HG03354 (cell line): ENCODE measurements around the gene UPF1.

Experiments used
- ATAC-seq: cut with Tn5 transposase; IDR thresholded peaks from one replicate; pipeline ENCODE4 v1.9.1; 2021; ENCODE audit warnings: mild to moderate bottlenecking; ENCODE audit not compliant: unreplicated experiment, poor library complexity, severe bottlenecking

Gene UPF1

DNA sequence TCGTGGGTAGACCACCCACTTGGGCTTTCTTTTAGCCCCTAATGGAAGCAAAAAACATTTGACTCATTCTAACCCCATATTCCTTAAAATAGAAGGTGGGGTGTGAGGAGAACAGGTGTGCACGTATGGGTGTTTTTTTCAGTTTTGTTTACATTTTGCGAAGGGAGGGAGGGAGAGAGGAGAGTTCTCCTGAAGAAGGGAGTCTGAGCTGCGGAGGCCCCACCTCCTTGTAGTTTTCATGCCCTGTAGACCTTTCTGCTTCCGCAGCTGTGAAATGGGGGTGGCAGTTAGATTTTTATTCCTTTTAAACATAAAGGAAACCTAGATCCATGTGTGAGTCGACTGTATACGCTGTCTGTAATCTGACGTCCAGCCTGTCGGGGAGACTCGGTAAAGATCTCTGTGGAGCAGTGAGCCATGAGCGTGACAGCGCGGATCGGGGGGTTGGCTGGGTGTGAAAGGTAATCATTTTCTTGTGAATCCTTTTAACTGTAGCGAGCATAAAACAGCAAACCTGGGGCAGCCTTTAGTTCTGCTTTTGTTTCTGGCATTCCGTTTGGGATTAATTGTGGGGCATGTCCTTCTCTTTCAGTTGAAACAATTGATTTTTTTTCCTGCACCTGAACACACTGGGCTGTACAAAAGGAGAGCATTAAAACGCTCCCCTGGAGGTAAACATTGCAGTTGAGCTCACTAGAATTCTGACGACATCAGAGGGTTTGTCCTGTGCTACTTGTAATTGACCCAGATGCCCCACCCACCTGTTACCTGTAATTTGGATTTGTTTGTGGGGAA, 2.3 kb downstream of the UPF1 start:
- ATAC-seq = no peak

DNA sequence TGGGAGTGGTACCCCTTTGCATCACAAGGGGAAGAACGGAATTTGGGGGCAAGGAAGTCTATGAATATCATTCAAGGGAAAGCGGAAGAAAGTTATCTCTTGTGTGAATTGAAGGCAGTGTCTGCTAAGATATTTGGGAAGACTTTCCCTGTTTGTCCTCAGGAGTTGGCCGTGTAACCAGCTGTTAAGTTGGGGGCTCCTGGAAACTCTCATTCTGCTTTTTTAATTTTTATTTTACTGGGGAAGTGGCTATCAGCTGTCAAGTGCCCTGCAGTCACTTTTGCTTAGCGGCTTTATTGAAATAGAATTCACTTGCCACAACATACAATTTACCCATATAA, 2.9 kb downstream of the UPF1 start:
- ATAC-seq = no peak

DNA sequence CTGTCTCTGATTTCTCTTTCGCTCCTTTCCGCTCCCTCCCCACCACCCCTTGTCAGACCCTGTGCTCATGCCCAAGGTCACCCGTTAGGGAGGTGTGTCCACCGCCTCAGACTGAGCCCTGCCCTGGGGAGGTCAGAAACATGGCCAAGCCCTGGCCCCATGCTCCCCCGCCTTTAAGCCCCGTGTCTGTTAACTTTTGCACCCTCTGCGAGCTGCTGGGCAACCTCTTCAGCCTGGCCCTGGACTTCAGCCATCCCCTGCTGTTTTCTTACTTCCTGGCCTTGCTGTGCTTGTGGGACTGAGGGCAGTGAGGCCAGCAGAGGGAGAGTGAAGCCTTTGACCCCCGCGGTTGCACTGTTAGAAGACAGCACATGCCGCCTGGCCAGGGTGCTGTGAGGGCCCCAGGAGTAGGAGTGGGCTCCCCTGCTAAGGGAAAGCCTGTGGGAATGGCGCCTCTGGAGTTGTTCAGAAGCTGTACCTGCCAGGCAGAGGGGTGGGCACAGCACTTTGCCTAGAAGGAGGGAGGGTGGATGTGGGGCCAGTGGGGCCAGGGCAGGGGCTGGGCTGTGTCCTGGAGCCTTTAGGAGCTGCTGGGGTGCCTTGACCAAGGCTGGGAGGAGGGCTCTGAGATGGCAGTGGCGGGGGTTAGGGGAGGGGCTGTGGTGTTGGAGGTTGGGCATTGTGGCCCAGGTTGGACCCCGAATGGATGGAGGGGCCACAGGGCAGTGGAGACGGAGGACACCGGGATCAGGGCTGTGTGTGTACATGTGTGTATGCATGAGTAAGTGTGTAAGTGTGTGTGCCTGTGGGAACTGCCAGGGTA, 7.9 kb downstream of the UPF1 start:
- no peak for ATAC-seq

DNA sequence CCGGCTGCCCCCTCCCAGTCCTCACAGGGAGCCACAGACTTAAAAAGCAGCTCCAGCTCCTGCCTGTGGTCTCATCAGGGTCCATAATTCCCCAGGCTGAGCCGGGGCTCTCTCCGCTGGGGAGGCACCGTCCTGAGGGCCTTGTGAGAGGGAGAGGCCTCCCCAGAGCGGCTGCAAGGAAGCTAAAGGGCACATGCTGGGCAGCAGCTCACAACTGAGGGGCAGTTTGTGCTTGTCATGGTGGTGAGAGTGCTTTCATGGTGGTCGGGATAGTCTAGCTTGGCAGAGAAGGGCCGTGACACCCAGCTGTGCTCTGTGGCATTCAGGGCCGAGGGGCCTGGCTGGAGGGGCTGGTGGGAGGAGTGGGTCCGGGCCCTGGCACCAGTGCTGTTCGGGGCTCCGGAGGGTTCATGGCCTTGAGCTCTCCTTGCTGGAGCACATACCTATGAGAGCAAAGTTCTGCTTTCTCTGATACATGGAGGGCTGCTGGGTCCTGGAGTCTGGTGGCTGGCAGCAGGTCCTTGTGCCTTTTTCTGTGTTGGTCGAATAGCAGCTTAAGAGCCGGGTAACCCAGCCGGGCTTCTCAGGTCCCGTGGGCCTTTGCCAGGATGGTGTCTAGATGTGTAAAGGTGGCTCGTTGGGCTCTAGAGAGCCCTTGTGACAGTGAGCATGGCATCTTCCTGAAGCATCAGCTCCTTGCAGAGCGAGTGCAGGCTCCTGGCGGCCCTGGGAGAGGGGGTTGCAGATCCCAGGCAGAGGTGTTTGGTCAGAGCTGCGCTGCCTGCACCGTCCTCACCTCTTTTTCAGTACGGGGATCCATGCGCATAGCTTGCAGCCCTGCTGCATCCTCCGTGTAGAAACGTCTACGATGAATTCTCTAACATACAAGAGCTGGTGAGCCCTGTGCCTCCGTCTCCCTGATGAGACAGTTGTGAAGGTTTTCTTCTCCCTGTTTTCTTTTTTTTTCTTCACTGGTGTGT, 8.8 kb downstream of the UPF1 start:
- no peak for ATAC-seq

GRCh38 chr19:18841400-18841799, 9.6 kb downstream of the UPF1 start:
- ATAC-seq = no peak

- ATAC-seq = no peak
Measured at GRCh38 chr19:18842166-18842565, 10.4 kb downstream of the UPF1 start.

- no peak for ATAC-seq
Measured at GRCh38 chr19:18843960-18844359, 12.2 kb downstream of the UPF1 start.

- no peak for ATAC-seq
Measured at GRCh38 chr19:18844806-18845329, 13.1 kb downstream of the UPF1 start.

DNA sequence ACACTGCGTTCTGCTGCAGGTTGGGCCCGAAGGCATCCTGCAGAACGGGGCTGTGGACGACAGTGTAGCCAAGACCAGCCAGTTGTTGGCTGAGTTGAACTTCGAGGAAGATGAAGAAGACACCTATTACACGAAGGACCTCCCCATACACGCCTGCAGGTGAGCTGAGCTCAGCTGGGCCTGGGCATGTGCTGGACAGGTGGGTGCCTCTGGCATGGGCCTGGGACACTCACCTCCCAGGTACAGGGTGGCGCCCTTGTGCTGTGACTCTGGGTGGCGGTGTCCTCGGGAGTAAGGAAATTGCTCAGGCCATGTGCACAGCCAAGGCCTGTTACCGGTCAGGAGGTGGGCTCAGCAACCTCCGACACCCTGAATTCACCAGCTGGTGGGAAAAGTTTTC, 14.2 kb downstream of the UPF1 start:
- ATAC-seq = no peak

DNA sequence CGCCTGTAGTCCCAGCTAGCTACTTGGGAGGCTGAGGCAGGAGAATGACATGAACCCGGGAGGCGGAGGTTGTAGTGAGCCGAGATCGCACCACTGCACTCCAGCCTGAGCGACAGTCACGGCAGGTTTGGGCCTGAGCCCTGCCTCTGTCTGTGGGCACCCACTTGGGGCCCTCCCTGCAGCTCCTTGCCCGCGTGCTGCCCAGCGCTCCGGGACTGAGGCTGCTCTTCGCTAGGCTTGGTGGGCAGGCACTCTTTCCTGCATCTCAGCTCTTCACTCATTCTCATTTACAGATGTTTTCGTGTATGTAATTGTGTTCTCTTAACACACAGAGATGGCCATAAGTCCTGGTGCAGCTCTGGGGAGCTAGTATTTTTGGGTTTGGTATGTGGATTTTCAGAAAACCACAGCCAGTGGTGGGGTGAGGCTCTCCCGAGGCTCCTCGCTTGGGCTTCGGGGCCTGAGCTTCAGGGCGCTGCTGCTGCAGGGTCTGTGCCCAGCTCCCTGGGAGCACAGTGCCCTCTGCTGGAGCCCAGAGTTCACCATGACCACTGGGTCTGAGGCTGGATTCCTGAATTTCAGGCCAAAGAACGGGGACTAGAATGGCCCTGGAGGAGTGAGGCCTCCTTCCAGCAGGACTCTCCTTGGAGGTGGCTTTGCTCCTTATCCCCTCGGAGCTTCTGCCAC, 15.2 kb downstream of the UPF1 start:
- ATAC-seq = no peak

DNA sequence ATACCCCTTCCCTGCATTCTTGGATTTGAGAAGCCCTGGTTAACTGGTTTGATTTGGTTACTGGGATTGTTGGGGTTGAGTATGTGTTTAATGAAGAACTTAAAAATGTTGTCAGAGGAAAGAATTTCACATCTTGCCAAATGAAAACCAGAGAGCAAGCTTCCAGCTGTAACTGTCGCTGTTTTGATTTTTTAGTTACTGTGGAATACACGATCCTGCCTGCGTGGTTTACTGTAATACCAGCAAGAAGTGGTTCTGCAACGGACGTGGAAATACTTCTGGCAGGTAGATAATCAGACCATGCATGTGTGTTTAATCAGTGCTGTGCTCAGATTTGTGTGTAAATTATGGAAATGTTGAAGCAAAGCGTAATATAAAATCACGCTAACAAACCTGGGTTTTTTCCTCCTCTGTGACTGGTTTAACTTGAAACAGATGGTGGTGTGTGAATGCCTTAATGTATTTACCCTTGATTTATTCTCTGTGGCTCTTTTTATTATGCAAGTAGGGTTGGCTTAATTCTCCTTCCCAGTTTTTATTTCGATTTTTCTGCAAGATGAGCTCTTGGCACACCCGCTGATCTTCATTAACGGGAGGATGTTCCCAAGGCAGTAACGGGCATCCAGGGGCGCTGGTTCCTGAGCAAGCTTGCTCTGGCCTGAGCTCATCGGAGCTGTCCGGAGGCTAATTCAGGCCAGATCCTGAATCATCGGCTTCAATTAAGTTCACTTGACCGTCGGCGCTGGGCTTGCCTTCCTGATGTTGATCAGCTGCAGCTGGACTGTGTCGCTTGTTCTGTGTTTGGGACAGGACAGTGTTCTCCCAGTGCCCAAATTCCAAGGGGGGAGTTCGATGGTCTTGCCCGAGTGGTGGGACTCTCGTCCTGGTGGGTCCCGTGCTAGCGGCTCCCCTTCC, 16.0 kb downstream of the UPF1 start:
- no peak for ATAC-seq

DNA sequence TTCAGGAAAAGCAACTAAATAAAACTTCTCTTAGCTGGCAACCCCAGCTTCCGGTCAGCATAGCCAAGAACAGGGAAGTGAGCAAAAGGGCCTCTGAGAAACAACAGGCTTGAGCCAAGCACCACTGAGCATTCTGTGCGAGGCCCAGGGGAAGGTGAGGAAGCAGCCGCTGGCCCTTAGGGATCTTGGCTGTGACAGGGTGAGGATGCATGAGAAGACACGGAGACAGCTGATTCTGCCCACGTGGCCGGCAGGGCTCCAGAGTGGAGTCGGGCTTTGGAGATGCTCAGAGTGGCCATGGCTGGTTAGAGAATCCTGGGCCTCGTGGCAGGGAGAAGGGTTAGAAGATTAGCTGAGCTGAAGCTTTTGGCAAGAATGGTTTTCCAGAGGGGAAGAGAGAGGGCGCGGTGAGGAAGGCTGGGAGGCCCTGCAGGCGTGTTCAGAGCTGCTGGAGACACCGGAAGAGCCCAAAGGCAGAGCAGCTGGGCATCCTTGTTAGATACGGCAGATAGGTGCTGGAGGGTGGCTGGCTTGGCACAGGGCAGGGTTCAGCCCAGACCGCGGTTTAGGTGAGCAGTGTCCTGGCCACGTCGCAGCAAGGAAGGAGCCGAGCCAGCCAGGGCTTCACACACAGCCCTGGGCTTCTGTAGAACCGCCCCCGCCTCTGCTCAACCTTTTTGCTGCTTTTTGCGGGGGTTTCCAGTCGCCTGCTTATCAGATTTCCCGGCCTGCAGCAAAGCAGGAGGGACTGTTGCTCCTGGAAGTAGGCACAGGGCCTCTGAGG, 17.3 kb downstream of the UPF1 start:
- no peak for ATAC-seq

DNA sequence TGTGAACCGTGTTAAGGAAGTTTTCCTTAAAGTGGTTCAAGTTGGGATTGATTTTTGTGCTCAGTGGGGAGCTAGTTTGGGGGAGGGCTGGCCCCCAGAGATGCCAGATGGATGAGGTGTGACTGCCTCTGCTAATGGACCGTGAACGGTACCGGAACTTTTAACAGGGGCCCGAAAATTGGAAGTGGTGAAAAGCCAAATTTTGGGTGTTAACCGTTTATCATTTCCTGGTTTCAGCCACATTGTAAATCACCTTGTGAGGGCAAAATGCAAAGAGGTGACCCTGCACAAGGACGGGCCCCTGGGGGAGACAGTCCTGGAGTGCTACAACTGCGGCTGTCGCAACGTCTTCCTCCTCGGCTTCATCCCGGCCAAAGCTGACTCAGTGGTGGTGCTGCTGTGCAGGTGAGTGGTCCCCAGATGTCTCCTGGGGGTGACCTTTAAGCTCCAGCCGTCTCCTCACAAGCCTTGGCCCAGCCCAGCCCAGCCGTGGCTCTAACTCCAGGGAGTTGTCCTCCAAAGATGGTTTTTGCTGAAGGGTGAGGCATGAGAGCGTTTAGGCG, 18.2 kb downstream of the UPF1 start:
- ATAC-seq = no peak

GRCh38 chr19:18850471-18851375, 19.0 kb downstream of the UPF1 start:
- no peak for ATAC-seq

- ATAC-seq = no peak
Measured at GRCh38 chr19:18851673-18852325, 20.0 kb downstream of the UPF1 start.

- ATAC-seq = no peak
Measured at GRCh38 chr19:18852648-18853047, 20.9 kb downstream of the UPF1 start.
